ENCODE measurements around the gene PCSK1. TPM values are rescaled to one million over a fixed set of nuclear protein-coding genes. Genes with fewer than 3 reads are reported as not detected.

Gene PCSK1
- total and polyA plus RNA-seq, 2 of the 8 experiments (the other 6 are each of a cell fraction or from before 2014, with no cell fraction given) = 1.3 to 3.2 TPM

- Histone ChIP-seq H3K14ac (ENCODE audit: insufficient read length) (no peak overlapping the region), H3K4me3 (ENCODE audit: extremely low read depth in 1 of 4, insufficient read depth in 2 of 4, low read depth in 3 of 4, low read length in 4 of 4) (peak overlapping the region; percentile 4 to 86 (median 34); a peak in 6 of 8 replicates), H4K91ac (replicated peaks; ENCODE audit: insufficient read length, low read length) (no peak overlapping the region), H2AFZ (ENCODE audit: low read length) (no peak overlapping the region), H4K8ac (ENCODE audit: extremely low read depth, insufficient read depth, low read length) (no peak overlapping the region), H3K4me2 (ENCODE audit: insufficient read depth in 1 of 2, low read depth in 2 of 2, low read length in 2 of 2) (peak overlapping the region; percentile 95 to 98), H3K18ac (ENCODE audit: extremely low read depth, low read length) (no peak overlapping the region), H3K79me1 (ENCODE audit: low read depth, low read length) (no peaks in the 10 kb centered on the region), H3K79me2 (ENCODE audit: control insufficient read depth in 1 of 2, insufficient read depth in 2 of 2, low read length in 2 of 2) (no peaks in the 10 kb centered on the region), H3K36me3 (ENCODE audit: control insufficient read depth in 2 of 4, insufficient read depth in 4 of 4, low read length in 3 of 4) (no peaks in the 10 kb centered on the region), H2BK15ac (ENCODE audit: low read length) (no peak overlapping the region), H2AK5ac (ENCODE audit: low read depth, low read length) (no peak overlapping the region), H2BK120ac (replicated peaks; ENCODE audit: low read depth, low read length) (no peak overlapping the region), H3K23ac (ENCODE audit: insufficient read length) (no peak overlapping the region), H3K9me3 (ENCODE audit: insufficient read depth in 2 of 2, low read depth in 1 of 2, low read length in 1 of 2) (no peaks in the 10 kb centered on the region), H4K20me1 (replicated peaks in 1 of 2; ENCODE audit: control insufficient read depth in 1 of 2, insufficient read depth in 2 of 2, low read length in 2 of 2) (no peaks in the 10 kb centered on the region), H3K27ac (ENCODE audit: low read depth, low read length) (no peak overlapping the region), H3K4me1 (replicated peaks in 1 of 4; ENCODE audit: control insufficient read depth in 3 of 4, insufficient read depth in 4 of 4, low read length in 3 of 4) (peaks cover 0 to 9% (median 5%) of the 10 kb centered on the region in 4 experiments; a peak in 4 of 7 replicates), H2BK12ac (ENCODE audit: low read depth, low read length) (no peak overlapping the region), H2BK20ac (ENCODE audit: low read length) (no peak overlapping the region), H3K9ac (replicated peaks in 1 of 4; ENCODE audit: extremely low read depth in 1 of 4, low read depth in 3 of 4, low read length in 3 of 4) (no peak overlapping the region), H3K23me2 (ENCODE audit: low read depth, low read length) (peaks cover 15% of the 10 kb centered on the region), H2BK5ac (ENCODE audit: low read depth, low read length) (no peak overlapping the region), H3K4ac (replicated peaks; ENCODE audit: insufficient read length, low read depth, low read length) (no peak overlapping the region), H3K56ac (replicated peaks; ENCODE audit: insufficient read length, low read depth, low read length) (no peak overlapping the region), H4K5ac (ENCODE audit: insufficient read length, low read depth, low read length) (no peak overlapping the region), H3K27me3 (replicated peaks in 1 of 4; ENCODE audit: control insufficient read depth in 3 of 4, extremely low read depth in 1 of 4, insufficient read depth in 3 of 4, low read length in 3 of 4) (peaks cover 4 to 37% (median 33%) of the 10 kb centered on the region in 4 experiments)
- DNase-seq (ENCODE audit: low read depth in 1 of 2, low spot score in 2 of 2) (peak in 1 of 2 experiments; percentile 87), FAIRE-seq (peak; percentile 85)
- CTCF ChIA-PET (ENCODE audit: partially characterized antibody) = interaction anchor here (0.6 to 6.3 kb wide), 14 partner anchors 12 to 789 kb away, joined by 3 to 33 read pairs (median 4); no protein-coding TSS in a partner anchor
- 7% methylated on average over 11 of the region's 11 CpGs; no CpG with 5 or more reads in 1 of the 2 experiments for WGBS, 2 experiments (ENCODE audit: extremely low coverage in 1 of 2, insufficient coverage in 1 of 2, insufficient read length in 1 of 2, insufficient replicate concordance in 2 of 2, low coverage in 1 of 2, low lambda C conversion rate in 2 of 2, missing lambda C conversion rate in 1 of 2)
- POLR2A ChIA-PET (ENCODE audit: partially characterized antibody) = interaction anchor here (1.2 kb wide), 2 partner anchors 12 kb away, joined by 3 read pairs; no protein-coding TSS in a partner anchor
- TF ChIP-seq CREB1 (IDR thresholded peaks at IDR 0.05) (peak; percentile 34; the same call in 1 of the 2 replicates), MAX (IDR thresholded peaks at IDR 0.05) (peak; percentile 49), SIN3A (conservative IDR thresholded peaks at IDR 0.05 in 1 of 2, IDR thresholded peaks at IDR 0.05 in 1 of 2; ENCODE audit: low read depth in 1 of 2, low read length in 2 of 2) (peak; percentile 97 to 99), CTCF (IDR thresholded peaks at IDR 0.05; ENCODE audit: control extremely low read depth in 1 of 3, insufficient read depth in 1 of 3, low read depth in 1 of 3, low read length in 3 of 3) (peak in 1 of 3 experiments; percentile 5; a peak in 1 of 4 replicates), TAF1 (IDR thresholded peaks at IDR 0.05; ENCODE audit: low read depth, low read length) (0 out of 2 replicates have a peak, but pooled peaks have one; percentile 30), KDM1A (IDR thresholded peaks at IDR 0.05; ENCODE audit: borderline replicate concordance, low read length) (no peak), RBBP5 (IDR thresholded peaks at IDR 0.05; ENCODE audit: borderline replicate concordance, low read depth, low read length) (no peak), CHD1 (IDR thresholded peaks at IDR 0.05; ENCODE audit: low read depth, low read length) (no peak)
Measured at GRCh38 chr5:96434201-96434645, 1.2 kb upstream of the PCSK1 start.

Data from H1 (cell line).